Measurements from ENCODE around the gene RAB31. TPM values are rescaled to one million over a fixed set of nuclear protein-coding genes. Genes with fewer than 3 reads are reported as not detected.

The RAB31 gene
- total RNA-seq, 1 experiment from 2014 or later, result 118 TPM

DNA sequence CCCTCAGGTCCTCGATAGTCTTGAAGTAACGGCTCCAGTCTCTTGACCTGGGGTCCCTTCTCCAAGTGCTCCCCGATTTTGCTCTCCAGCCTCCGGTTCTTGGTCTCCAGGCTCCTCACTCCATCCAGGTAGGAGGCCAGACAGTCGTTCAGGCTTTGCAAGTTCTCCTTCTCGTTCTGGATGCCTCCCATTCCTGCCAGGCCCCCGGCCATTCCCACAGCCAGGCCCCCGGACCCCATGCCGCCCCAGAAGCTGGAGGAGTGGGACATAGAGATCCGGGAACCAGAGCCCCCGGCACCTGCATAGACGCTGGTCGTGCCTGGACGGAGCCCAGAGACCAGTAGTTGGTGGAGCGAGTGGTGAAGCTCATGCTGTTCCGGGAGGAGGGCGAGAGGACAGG, 29.0 kb upstream of the RAB31 start:
- Histone ChIP-seq H3K36me3 (ENCODE audit: control insufficient read depth, insufficient read depth, low read length) (no peaks in the 10 kb centered on the region), H3K27me3 (ENCODE audit: control insufficient read depth, insufficient read depth, low read length) (no peaks in the 10 kb centered on the region), H3K27ac (ENCODE audit: low read length) (no peak overlapping the region), H3K4me1 (ENCODE audit: control insufficient read depth, insufficient read depth, low read length) (peaks cover 15% of the 10 kb centered on the region), H3K4me3 (ENCODE audit: low read depth in 2 of 2, low read length in 2 of 2) (no peak overlapping the region), H3K9me3 (ENCODE audit: control insufficient read depth, insufficient read depth, low read depth, low read length) (no peaks in the 10 kb centered on the region)
- intact Hi-C loops (cut with micrococcal nuclease; ENCODE audit: unreplicated experiment) (no loop called here), in situ Hi-C loops (cut with HindIII; ENCODE audit: low pct_unique_long_range_greater_than_20kb, low sequenced_read_pairs) (no loop called here)
- TF ChIP-seq, protein P1, sequence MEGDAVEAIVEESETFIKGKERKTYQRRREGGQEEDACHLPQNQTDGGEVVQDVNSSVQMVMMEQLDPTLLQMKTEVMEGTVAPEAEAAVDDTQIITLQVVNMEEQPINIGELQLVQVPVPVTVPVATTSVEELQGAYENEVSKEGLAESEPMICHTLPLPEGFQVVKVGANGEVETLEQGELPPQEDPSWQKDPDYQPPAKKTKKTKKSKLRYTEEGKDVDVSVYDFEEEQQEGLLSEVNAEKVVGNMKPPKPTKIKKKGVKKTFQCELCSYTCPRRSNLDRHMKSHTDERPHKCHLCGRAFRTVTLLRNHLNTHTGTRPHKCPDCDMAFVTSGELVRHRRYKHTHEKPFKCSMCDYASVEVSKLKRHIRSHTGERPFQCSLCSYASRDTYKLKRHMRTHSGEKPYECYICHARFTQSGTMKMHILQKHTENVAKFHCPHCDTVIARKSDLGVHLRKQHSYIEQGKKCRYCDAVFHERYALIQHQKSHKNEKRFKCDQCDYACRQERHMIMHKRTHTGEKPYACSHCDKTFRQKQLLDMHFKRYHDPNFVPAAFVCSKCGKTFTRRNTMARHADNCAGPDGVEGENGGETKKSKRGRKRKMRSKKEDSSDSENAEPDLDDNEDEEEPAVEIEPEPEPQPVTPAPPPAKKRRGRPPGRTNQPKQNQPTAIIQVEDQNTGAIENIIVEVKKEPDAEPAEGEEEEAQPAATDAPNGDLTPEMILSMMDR (IDR thresholded peaks at IDR 0.05), result no peak
- BruUV-seq (replicated peaks), result no TSS peak
- CTCF ChIA-PET, result no interaction called here
- no peak for DNase-seq (ENCODE audit: low read depth, low spot score)
- POLR2A ChIA-PET, result interaction anchor here (0.6 kb wide), 1 partner anchor 28 kb away, joined by 3 read pairs; no protein-coding TSS in a partner anchor
- no peak for ATAC-seq

DNA sequence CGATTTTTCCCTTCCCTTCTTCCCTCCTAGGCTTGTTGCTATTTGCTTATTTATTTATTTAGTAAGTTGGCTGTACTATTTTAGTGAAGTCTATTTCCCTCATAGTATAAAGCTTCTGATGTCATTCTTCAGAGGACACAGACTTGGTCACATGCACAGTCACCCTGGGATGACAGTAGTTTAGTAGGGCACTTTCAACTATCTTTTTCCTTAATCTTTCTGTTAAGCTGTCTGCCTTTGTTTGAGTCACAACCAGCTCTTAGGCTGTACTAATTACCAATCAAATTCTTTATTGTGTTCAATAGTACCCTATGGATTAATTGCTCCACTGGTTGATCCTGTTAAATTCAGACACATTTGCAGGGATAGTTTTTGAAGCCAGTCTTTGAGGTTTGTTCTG, 26.9 kb upstream of the RAB31 start:
- CTCF ChIA-PET, result interaction anchor here (1.2 kb wide), 1 partner anchor 69 kb away, joined by 3 read pairs; no protein-coding TSS in a partner anchor
- TF ChIP-seq, protein P1 (IDR thresholded peaks at IDR 0.05), result no peak
- ATAC-seq, result no peak
- Histone ChIP-seq H3K27me3 (ENCODE audit: control insufficient read depth, insufficient read depth, low read length) (no peaks in the 10 kb centered on the region), H3K4me3 (ENCODE audit: low read depth in 2 of 2, low read length in 2 of 2) (no peak overlapping the region), H3K36me3 (ENCODE audit: control insufficient read depth, insufficient read depth, low read length) (no peaks in the 10 kb centered on the region), H3K27ac (ENCODE audit: low read length) (no peak overlapping the region), H3K9me3 (ENCODE audit: control insufficient read depth, insufficient read depth, low read depth, low read length) (no peaks in the 10 kb centered on the region), H3K4me1 (ENCODE audit: control insufficient read depth, insufficient read depth, low read length) (peaks cover 26% of the 10 kb centered on the region)
- BruUV-seq (replicated peaks), result no TSS peak
- DNase-seq (ENCODE audit: low read depth, low spot score), result no peak
- POLR2A ChIA-PET, result no interaction called here
- intact Hi-C loops (cut with micrococcal nuclease; ENCODE audit: unreplicated experiment), result loop anchor here (5.0 kb wide), 1 partner anchor 104 kb away; no protein-coding TSS in a partner anchor
- in situ Hi-C loops (cut with HindIII; ENCODE audit: low pct_unique_long_range_greater_than_20kb, low sequenced_read_pairs), result no loop called here

DNA sequence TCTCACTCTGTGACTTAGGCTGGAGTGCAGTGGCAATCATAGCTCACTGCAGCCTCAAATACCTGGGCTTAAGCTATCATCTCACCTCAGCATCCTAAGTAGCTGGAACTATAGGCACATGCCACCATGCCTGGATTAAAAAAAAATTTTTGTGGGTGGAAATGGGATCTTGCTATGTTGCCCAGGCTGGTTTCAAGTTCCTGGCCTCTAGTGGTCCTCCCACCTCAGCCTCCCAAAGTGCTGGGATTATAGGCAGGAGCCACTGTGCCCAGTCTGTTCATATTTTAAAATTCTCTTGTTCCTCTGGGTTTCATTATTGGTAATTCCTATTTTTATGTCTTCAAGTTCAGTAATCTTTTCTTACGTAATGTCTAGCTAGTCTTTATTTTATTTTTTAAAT, 25.5 kb upstream of the RAB31 start:
- POLR2A ChIA-PET, result interaction anchor here (0.6 kb wide), 2 partner anchors 56 to 67 kb away, joined by 3 to 5 read pairs; no protein-coding TSS in a partner anchor
- Histone ChIP-seq H3K4me3 (ENCODE audit: low read depth in 2 of 2, low read length in 2 of 2) (no peak overlapping the region), H3K4me1 (ENCODE audit: control insufficient read depth, insufficient read depth, low read length) (peaks cover 26% of the 10 kb centered on the region), H3K27ac (ENCODE audit: low read length) (no peak overlapping the region; the same call in 1 of the 2 replicates), H3K36me3 (ENCODE audit: control insufficient read depth, insufficient read depth, low read length) (no peaks in the 10 kb centered on the region), H3K9me3 (ENCODE audit: control insufficient read depth, insufficient read depth, low read depth, low read length) (no peaks in the 10 kb centered on the region), H3K27me3 (ENCODE audit: control insufficient read depth, insufficient read depth, low read length) (no peaks in the 10 kb centered on the region)
- in situ Hi-C loops (cut with HindIII; ENCODE audit: low pct_unique_long_range_greater_than_20kb, low sequenced_read_pairs) (no loop called here), intact Hi-C loops (cut with micrococcal nuclease; ENCODE audit: unreplicated experiment) (loop anchor here (5.0 kb wide), 1 partner anchor 105 kb away; no protein-coding TSS in a partner anchor)
- DNase-seq (ENCODE audit: low read depth, low spot score) (no peak), ATAC-seq (no peak)
- no TSS peak for BruUV-seq (replicated peaks)
- CTCF ChIA-PET, result no interaction called here
- TF ChIP-seq, protein P1 (IDR thresholded peaks at IDR 0.05), result no peak
- TF ChIP-seq SIN3A (IDR thresholded peaks at IDR 0.05; ENCODE audit: borderline replicate concordance, insufficient read depth, low read depth, low read length) (no peak), TCF7L2 (IDR thresholded peaks at IDR 0.05; ENCODE audit: low read depth, low read length) (no peak), POLR2AphosphoS5 (IDR thresholded peaks at IDR 0.05; ENCODE audit: low read depth, low read length) (no peak)
- TF ChIP-seq, protein P2, sequence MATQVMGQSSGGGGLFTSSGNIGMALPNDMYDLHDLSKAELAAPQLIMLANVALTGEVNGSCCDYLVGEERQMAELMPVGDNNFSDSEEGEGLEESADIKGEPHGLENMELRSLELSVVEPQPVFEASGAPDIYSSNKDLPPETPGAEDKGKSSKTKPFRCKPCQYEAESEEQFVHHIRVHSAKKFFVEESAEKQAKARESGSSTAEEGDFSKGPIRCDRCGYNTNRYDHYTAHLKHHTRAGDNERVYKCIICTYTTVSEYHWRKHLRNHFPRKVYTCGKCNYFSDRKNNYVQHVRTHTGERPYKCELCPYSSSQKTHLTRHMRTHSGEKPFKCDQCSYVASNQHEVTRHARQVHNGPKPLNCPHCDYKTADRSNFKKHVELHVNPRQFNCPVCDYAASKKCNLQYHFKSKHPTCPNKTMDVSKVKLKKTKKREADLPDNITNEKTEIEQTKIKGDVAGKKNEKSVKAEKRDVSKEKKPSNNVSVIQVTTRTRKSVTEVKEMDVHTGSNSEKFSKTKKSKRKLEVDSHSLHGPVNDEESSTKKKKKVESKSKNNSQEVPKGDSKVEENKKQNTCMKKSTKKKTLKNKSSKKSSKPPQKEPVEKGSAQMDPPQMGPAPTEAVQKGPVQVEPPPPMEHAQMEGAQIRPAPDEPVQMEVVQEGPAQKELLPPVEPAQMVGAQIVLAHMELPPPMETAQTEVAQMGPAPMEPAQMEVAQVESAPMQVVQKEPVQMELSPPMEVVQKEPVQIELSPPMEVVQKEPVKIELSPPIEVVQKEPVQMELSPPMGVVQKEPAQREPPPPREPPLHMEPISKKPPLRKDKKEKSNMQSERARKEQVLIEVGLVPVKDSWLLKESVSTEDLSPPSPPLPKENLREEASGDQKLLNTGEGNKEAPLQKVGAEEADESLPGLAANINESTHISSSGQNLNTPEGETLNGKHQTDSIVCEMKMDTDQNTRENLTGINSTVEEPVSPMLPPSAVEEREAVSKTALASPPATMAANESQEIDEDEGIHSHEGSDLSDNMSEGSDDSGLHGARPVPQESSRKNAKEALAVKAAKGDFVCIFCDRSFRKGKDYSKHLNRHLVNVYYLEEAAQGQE (IDR thresholded peaks at IDR 0.05; ENCODE audit: insufficient read depth in 1 of 2, low read depth in 2 of 2, low read length in 1 of 2), result no peak
